PC-3 (cell line): ENCODE data around the gene TLE3.

Experiments
- EZH2phosphoT487 ChIP-seq: fragments of 300-600 bp; sonication (generic); IDR thresholded peaks from 2 replicates; pipeline ENCODE4 v1.6.1; 2018; ENCODE audit warnings: mild to moderate bottlenecking, antibody characterized with exemption, low read length, borderline replicate concordance
- TF ChIP-seq, protein P1 (sequence below): fragments of 300-600 bp; sonication (generic); conservative IDR thresholded peaks from 2 replicates; pipeline ENCODE4 v1.5.1; 2017; ENCODE audit warnings: antibody characterized with exemption, low read depth, mild to moderate bottlenecking, low read length

DNA sequence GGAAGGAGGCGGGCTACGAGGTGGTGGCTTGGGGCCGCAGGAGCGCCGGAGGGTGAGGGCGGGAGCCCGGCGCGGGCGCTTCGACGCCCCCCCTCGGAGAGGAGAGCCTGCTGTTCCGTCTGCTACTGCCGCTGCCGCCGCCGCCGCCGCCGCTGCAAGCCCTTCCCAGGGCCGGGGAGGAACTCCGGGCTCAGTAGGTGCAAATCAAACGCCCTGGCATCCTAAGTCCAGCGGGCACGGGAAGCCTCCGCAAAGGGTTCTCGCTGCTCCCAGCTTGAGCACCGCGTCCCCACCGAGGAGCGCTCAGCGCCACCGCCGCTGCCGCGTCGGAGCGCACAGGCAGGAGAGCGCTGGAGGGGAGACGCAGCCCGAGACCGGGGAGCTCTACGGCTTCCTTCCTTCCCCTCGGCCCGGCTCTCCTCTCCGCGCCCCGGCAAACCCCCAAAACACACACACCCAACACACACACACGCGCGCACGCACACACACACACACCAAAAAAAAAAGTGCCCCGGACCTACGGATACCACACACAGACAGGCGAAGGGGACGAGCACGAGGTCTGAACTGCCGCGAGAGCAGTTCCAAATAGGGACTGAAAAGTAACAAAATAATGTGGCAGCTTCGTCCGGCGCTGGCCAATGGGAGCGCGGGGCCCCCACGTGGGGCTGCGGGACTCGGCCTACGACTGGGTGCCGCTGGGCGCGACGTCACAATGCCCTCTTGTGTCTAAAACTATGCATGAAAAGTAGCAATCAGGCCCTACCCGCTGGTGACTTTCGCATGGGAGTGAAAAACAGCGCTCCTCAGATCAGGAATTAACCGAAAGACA, at the start of gene TLE3:
- TF ChIP-seq, protein P1, sequence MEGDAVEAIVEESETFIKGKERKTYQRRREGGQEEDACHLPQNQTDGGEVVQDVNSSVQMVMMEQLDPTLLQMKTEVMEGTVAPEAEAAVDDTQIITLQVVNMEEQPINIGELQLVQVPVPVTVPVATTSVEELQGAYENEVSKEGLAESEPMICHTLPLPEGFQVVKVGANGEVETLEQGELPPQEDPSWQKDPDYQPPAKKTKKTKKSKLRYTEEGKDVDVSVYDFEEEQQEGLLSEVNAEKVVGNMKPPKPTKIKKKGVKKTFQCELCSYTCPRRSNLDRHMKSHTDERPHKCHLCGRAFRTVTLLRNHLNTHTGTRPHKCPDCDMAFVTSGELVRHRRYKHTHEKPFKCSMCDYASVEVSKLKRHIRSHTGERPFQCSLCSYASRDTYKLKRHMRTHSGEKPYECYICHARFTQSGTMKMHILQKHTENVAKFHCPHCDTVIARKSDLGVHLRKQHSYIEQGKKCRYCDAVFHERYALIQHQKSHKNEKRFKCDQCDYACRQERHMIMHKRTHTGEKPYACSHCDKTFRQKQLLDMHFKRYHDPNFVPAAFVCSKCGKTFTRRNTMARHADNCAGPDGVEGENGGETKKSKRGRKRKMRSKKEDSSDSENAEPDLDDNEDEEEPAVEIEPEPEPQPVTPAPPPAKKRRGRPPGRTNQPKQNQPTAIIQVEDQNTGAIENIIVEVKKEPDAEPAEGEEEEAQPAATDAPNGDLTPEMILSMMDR, result peak; percentile 33
- TF ChIP-seq EZH2phosphoT487, result no peak
